Progenitor cell of endocrine pancreas (in vitro differentiated cells): ENCODE data around the gene DRD3. TPM values are rescaled to one million over a fixed set of nuclear protein-coding genes. Genes with fewer than 3 reads are reported as not detected.

Experiments
- DNase-seq: peaks from one replicate; pipeline ENCODE4 v3.0.0; 2021; ENCODE audit warnings: low spot score; ENCODE audit not compliant: unreplicated experiment
- H3K27ac Mint-ChIP-seq: 2 replicates; pipeline ENCODE4 v1.8.0; 2021; ENCODE audit warnings: mild to moderate bottlenecking, moderate library complexity, mixed read lengths
- H3K27me3 Mint-ChIP-seq: 2 replicates; pipeline ENCODE4 v1.8.0; 2021; ENCODE audit warnings: mixed read lengths
- H3K36me3 Mint-ChIP-seq: 2 replicates; pipeline ENCODE4 v1.8.0; 2022; ENCODE audit warnings: mixed read lengths; ENCODE audit not compliant: insufficient read depth
- H3K4me1 Mint-ChIP-seq: 2 replicates; pipeline ENCODE4 v1.8.0; 2021; ENCODE audit warnings: low read depth, mixed read lengths
- H3K4me3 Mint-ChIP-seq: 2 replicates; pipeline ENCODE4 v1.8.0; 2021; ENCODE audit warnings: low read depth, mild to moderate bottlenecking, moderate library complexity, mixed read lengths
- H3K9me3 Mint-ChIP-seq: 2 replicates; pipeline ENCODE4 v1.8.0; 2021; ENCODE audit warnings: low read depth, mixed read lengths
- total RNA-seq: library from RNA; stranded (reverse); gene quantifications from 2 replicates; pipeline ENCODE4 v1.2.1, GENCODE V29; 2021
- TF ChIP-seq, protein P1 (sequence below): fragments of 200-600 bp; sonication (generic); IDR thresholded peaks from one replicate; pipeline ENCODE4 v1.5.0; 2021; ENCODE audit warnings: antibody characterized with exemption, mild to moderate bottlenecking; ENCODE audit not compliant: unreplicated experiment

Gene DRD3
- total RNA-seq, 1 donor from 2014 or later, result not detected

DNA sequence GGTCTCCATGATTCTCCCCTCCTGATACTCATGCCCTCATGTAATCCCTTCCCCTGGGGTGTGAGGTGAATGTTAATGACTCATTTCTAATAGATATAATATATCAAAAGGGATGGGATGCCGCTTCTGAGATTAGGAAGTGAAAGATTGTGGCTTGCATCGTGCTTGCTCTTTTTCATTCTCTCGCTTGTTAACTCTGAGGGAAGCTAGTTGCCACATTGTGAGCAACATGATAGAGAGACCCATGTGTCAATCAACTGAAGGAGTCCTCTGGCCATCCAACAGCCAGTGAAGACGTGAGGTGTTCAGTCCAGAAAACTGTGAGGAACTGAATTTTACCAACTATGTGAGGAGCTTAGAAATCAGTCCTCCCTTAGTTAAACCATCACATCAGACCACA, 28.9 kb upstream of the DRD3 start:
- Mint-ChIP-seq H3K27ac (no peak overlapping the region), H3K27me3 (peaks cover 4% of the 10 kb centered on the region), H3K36me3 (no peaks in the 10 kb centered on the region), H3K4me3 (no peak overlapping the region), H3K9me3 (no peaks in the 10 kb centered on the region), H3K4me1 (no peaks in the 10 kb centered on the region)
- no peak for DNase-seq
- TF ChIP-seq, protein P1, sequence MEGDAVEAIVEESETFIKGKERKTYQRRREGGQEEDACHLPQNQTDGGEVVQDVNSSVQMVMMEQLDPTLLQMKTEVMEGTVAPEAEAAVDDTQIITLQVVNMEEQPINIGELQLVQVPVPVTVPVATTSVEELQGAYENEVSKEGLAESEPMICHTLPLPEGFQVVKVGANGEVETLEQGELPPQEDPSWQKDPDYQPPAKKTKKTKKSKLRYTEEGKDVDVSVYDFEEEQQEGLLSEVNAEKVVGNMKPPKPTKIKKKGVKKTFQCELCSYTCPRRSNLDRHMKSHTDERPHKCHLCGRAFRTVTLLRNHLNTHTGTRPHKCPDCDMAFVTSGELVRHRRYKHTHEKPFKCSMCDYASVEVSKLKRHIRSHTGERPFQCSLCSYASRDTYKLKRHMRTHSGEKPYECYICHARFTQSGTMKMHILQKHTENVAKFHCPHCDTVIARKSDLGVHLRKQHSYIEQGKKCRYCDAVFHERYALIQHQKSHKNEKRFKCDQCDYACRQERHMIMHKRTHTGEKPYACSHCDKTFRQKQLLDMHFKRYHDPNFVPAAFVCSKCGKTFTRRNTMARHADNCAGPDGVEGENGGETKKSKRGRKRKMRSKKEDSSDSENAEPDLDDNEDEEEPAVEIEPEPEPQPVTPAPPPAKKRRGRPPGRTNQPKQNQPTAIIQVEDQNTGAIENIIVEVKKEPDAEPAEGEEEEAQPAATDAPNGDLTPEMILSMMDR, result no peak

DNA sequence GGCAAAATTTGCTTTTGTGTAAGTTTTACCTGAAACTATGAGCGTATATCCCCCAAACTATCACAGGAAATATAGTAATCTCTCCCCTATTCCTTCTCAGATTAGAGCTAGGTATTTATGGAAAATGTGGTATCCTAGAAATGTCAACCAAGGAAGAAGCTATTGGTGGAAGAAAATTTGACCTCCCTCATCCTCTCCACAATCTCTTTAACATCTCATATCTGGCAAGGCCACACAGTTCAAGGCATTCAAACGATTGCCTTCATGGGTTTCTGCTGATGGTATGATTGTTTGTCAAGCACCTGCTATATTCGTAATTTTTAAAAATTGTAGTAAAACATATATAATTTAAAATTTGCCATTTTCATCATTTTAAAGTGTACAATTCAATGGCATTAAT, 27.5 kb upstream of the DRD3 start:
- no peak for DNase-seq
- Mint-ChIP-seq H3K36me3 (no peaks in the 10 kb centered on the region), H3K4me1 (no peaks in the 10 kb centered on the region), H3K27me3 (no peaks in the 10 kb centered on the region), H3K4me3 (no peak overlapping the region), H3K9me3 (no peaks in the 10 kb centered on the region), H3K27ac (no peak overlapping the region)
- TF ChIP-seq, protein P1, result no peak

DNA sequence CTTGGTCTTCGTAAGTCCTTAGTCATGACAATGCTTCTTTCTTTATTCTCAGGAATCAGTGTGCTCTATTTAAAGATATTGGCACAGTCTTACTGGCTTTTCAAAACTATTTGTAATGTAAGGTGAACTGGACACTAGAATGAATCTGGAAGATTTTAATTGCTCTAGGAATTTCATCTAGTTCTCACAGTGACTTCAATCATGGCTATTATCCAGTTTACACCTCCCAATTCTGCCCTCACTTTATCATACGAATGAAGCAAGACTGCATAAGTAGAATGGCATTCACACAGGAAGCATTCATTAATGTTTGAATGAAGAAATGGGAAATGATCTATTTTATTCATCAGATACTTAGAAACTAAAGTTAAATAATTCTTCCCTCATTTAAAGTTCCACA, 26.7 kb upstream of the DRD3 start:
- H3K27ac Mint-ChIP-seq, result no peak overlapping the region
- no peak overlapping the region for H3K4me3 Mint-ChIP-seq
- no peaks in the 10 kb centered on the region for H3K36me3 Mint-ChIP-seq
- H3K9me3 Mint-ChIP-seq, result no peaks in the 10 kb centered on the region
- DNase-seq, result no peak
- no peaks in the 10 kb centered on the region for H3K27me3 Mint-ChIP-seq
- TF ChIP-seq, protein P1, result no peak
- H3K4me1 Mint-ChIP-seq, result no peaks in the 10 kb centered on the region

DNA sequence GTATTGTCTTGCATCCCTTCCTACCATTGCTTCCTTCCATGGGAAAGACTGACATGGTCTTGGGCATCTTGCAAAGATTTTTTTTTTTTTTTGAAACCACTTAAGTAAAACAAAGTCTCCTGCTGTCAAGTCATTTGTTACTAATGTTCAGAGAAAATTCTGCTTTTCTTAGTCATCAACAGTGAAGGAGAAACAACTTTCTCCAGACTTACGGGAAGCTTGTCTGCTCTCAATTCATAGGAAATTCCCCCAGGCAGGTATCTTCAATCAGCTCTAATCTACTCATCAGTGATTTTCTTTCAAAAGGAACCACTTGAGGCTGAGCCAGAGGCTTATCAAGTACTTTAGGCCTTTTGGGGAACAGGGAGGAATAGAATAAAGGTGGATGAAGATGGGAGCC, 15.9 kb upstream of the DRD3 start:
- Mint-ChIP-seq H3K4me3 (no peak overlapping the region), H3K9me3 (no peaks in the 10 kb centered on the region), H3K36me3 (no peaks in the 10 kb centered on the region), H3K27me3 (no peaks in the 10 kb centered on the region), H3K4me1 (no peaks in the 10 kb centered on the region), H3K27ac (no peak overlapping the region)
- TF ChIP-seq, protein P1, result no peak
- DNase-seq, result no peak

DNA sequence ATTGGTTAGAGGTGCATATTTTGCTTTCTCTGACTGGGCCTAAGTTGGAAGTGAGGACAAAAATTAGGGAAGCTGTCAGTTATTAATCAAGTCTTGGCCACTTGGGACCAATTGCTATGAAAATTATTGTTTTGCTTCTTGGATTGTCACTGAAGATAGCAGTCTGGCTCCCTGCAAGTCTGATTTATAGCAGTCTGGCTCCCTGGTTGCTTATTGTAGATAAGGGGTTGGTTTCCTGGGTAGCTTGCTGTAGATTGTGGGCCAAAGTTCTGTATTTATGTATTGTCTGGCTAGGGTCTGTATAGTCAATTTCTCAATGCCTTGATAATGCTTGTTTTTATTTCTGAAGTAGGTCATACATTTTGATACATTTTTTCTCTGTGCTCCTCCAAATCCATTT, 13.3 kb upstream of the DRD3 start:
- Mint-ChIP-seq H3K27me3 (no peaks in the 10 kb centered on the region), H3K36me3 (no peaks in the 10 kb centered on the region), H3K4me1 (no peaks in the 10 kb centered on the region), H3K9me3 (no peaks in the 10 kb centered on the region), H3K27ac (no peak overlapping the region), H3K4me3 (no peak overlapping the region)
- DNase-seq, result no peak
- TF ChIP-seq, protein P1, result no peak
